OCI-LY3 (cell line): ENCODE results near the gene TRAF6.

ENCODE experiments used
- H2AFZ ChIP-seq: fragments of 200-600, 300-600 bp; shearing (Covaris generic); 2 replicates; pipeline ENCODE4 v1.6.0; 2014; ENCODE audit warnings: antibody characterized with exemption, low read depth, low read length
- H3K27ac ChIP-seq: fragments of 200-600, 300-600 bp; sonication (generic); 2 replicates; pipeline ENCODE4 v1.5.1; 2014; ENCODE audit warnings: mild to moderate bottlenecking, low read length, moderate library complexity, mixed read lengths
- H3K27me3 ChIP-seq: fragments of 200-600, 300-600 bp; sonication (generic); 2 replicates; pipeline ENCODE4 v1.6.1; 2014; ENCODE audit warnings: low read depth, low read length, mixed read lengths
- H3K36me3 ChIP-seq: fragments of 200-600, 300-600 bp; sonication (generic); replicated peaks from 2 replicates; pipeline ENCODE3; 2014; ENCODE audit warnings: low read depth, low read length, mixed read lengths
- H3K4me1 ChIP-seq: fragments of 300-600, 200-600 bp; sonication (generic); 2 replicates; pipeline ENCODE4 v1.6.1; 2014; ENCODE audit warnings: low read length, mixed read lengths
- H3K4me2 ChIP-seq: fragments of 200-600, 300-600 bp; sonication (generic); 2 replicates; pipeline ENCODE4 v1.6.1; 2014; ENCODE audit warnings: low read length, mixed read lengths
- H3K4me3 ChIP-seq: fragments of 300-600, 200-600 bp; sonication (generic); 2 replicates; pipeline ENCODE4 v1.5.1; 2014; ENCODE audit warnings: antibody characterized with exemption, mild to moderate bottlenecking, low read length, moderate library complexity
- H3K79me2 ChIP-seq: fragments of 300-600, 200-600 bp; shearing (Covaris generic); 2 replicates; pipeline ENCODE4 v1.6.1; 2014; ENCODE audit warnings: mild to moderate bottlenecking, low read length, mixed read lengths
- H3K9ac ChIP-seq: fragments of 300-600, 200-600 bp; shearing (Covaris generic); 2 replicates; pipeline ENCODE4 v1.6.0; 2014; ENCODE audit warnings: mild to moderate bottlenecking, low read length, moderate library complexity
- H3K9me3 ChIP-seq: fragments of 200-600, 300-600 bp; shearing (Covaris generic); 2 replicates; pipeline ENCODE4 v1.6.1; 2014; ENCODE audit warnings: low read length, mixed read lengths; ENCODE audit not compliant: insufficient read depth
- H4K20me1 ChIP-seq: fragments of 200-600, 300-600 bp; sonication (generic); 2 replicates; pipeline ENCODE4 v1.6.1; 2016; ENCODE audit warnings: low read length, mixed read lengths; ENCODE audit not compliant: insufficient read depth
- EZH2phosphoT487 ChIP-seq: fragments of 200-600 bp; shearing (Covaris generic); IDR thresholded peaks from 2 replicates; pipeline ENCODE4 v1.6.1; 2018; ENCODE audit warnings: antibody characterized with exemption, mixed run types, low read depth
- TF ChIP-seq, protein P1 (sequence below): fragments of 200-600, 300-600 bp; sonication (generic); IDR thresholded peaks from 2 replicates; pipeline ENCODE4 v1.5.1; 2014; ENCODE audit warnings: antibody characterized with exemption, low read length, low read depth

The TRAF6 gene

GRCh38 chr11:36500315-36500721 lies 9.8 kb downstream of the TRAF6 start:
- no peak overlapping the region for H3K27ac ChIP-seq
- no peaks in the 10 kb centered on the region for H3K4me1 ChIP-seq
- H3K9ac ChIP-seq, result no peak overlapping the region
- H3K4me2 ChIP-seq, result no peak overlapping the region
- TF ChIP-seq, protein P1, sequence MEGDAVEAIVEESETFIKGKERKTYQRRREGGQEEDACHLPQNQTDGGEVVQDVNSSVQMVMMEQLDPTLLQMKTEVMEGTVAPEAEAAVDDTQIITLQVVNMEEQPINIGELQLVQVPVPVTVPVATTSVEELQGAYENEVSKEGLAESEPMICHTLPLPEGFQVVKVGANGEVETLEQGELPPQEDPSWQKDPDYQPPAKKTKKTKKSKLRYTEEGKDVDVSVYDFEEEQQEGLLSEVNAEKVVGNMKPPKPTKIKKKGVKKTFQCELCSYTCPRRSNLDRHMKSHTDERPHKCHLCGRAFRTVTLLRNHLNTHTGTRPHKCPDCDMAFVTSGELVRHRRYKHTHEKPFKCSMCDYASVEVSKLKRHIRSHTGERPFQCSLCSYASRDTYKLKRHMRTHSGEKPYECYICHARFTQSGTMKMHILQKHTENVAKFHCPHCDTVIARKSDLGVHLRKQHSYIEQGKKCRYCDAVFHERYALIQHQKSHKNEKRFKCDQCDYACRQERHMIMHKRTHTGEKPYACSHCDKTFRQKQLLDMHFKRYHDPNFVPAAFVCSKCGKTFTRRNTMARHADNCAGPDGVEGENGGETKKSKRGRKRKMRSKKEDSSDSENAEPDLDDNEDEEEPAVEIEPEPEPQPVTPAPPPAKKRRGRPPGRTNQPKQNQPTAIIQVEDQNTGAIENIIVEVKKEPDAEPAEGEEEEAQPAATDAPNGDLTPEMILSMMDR, result no peak
- H3K4me3 ChIP-seq, result no peak overlapping the region
- no peaks in the 10 kb centered on the region for H3K27me3 ChIP-seq
- no peaks in the 10 kb centered on the region for H3K9me3 ChIP-seq
- peaks cover 15% of the 10 kb centered on the region for H3K36me3 ChIP-seq
- no peak overlapping the region for H2AFZ ChIP-seq
- no peaks in the 10 kb centered on the region; the same call in 1 of the 2 replicates for H4K20me1 ChIP-seq
- H3K79me2 ChIP-seq, result no peaks in the 10 kb centered on the region

DNA sequence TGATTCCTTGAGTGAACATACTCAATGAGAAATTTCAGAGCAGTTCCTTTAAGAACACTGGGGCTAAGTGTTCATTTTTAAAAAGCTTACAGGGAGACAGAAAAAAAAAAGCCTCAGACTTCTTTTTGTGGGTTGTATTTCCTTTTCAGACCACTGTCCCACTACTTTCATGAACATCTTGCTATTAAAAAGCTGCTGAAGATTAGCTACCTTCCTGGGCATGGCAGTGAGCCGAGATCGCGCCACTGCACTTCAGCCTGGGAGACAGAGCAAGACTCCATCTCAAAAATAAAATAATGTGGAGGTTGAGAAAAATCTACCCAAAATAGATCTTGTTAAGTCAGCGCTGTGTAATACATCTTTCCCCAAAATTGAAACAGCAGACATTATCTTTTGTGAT lies 10.8 kb downstream of the TRAF6 start:
- Histone ChIP-seq H3K9me3 (no peaks in the 10 kb centered on the region), H4K20me1 (no peaks in the 10 kb centered on the region), H3K4me3 (no peak overlapping the region), H3K4me2 (no peak overlapping the region), H3K9ac (no peak overlapping the region), H2AFZ (no peak overlapping the region), H3K79me2 (no peaks in the 10 kb centered on the region), H3K27me3 (no peaks in the 10 kb centered on the region), H3K4me1 (no peaks in the 10 kb centered on the region), H3K27ac (no peak overlapping the region), H3K36me3 (peaks cover 18% of the 10 kb centered on the region)
- TF ChIP-seq, protein P1, result no peak
- TF ChIP-seq EZH2phosphoT487, result no peak

- Histone ChIP-seq H3K4me2 (no peak overlapping the region), H3K9ac (no peak overlapping the region)
Observed at GRCh38 chr11:36498721-36499120, 11.4 kb downstream of the TRAF6 start.

DNA sequence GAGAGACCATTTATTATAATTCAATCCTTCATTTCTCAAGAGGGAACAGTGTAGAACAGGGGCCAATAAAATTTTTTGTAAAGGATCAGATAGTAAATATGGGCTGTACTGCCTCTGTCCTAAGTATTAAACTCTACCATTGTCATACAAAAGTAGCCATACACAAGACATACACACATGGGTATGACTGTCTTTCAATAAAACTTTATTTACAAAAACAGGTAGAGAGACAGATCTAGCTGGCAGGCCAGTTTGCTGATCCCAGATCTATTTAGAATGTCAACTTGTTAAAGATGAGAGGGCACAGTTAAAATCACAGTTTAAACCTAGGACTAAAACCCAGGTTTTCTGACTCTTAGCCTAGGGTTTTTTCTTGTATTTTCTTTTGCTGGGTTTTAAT lies 16.7 kb downstream of the TRAF6 start:
- Histone ChIP-seq H3K27me3 (no peaks in the 10 kb centered on the region), H3K9ac (no peak overlapping the region), H3K4me1 (no peaks in the 10 kb centered on the region), H3K36me3 (peaks cover 17% of the 10 kb centered on the region), H4K20me1 (no peaks in the 10 kb centered on the region), H3K79me2 (no peaks in the 10 kb centered on the region), H2AFZ (no peak overlapping the region), H3K9me3 (no peaks in the 10 kb centered on the region), H3K27ac (no peak overlapping the region), H3K4me2 (no peak overlapping the region), H3K4me3 (no peak overlapping the region)
- TF ChIP-seq EZH2phosphoT487, result no peak
- TF ChIP-seq, protein P1, result no peak

More at GRCh38 chr11:36498721-36499120, 11.4 kb downstream of the TRAF6 start:
- Histone ChIP-seq H3K4me1 (no peaks in the 10 kb centered on the region), H3K27ac (no peak overlapping the region), H3K27me3 (no peaks in the 10 kb centered on the region), H3K36me3 (peaks cover 18% of the 10 kb centered on the region), H2AFZ (no peak overlapping the region), H3K79me2 (no peaks in the 10 kb centered on the region), H4K20me1 (no peaks in the 10 kb centered on the region), H3K4me3 (no peak overlapping the region), H3K9me3 (no peaks in the 10 kb centered on the region)
- TF ChIP-seq, protein P1, result no peak
- TF ChIP-seq EZH2phosphoT487, result no peak
